ENCODE measurements around the gene KCNQ2. TPM values are rescaled to one million over a fixed set of nuclear protein-coding genes. Genes with fewer than 3 reads are reported as not detected.

The KCNQ2 gene
- total and polyA plus RNA-seq, 4 donors = not detected

DNA sequence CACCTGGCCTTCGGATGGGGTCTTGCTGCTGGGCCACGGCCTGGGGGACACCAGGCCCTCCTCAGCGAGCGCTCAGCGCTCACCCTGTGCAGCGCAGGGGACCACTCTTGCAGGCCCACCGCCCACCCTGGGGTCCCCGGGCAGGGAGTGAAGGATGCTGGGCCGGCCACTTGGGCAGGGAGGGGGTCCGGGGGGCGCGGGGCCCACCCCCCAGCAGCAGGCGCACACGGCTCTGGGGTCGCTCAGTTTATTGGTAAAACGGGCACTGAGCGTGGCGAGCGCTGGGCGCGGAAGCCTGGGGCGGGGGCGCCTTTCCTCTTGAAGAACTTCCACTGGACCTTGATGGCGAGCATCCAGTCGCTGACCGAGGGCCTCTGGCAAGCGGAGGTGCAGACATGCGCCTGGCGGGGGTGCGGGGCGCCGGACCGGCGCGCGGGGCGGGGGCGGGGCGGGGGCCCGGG, 15.4 kb upstream of the KCNQ2 start:
- TF ChIP-seq GABPA (IDR thresholded peaks at IDR 0.05 in 1 of 2, conservative IDR thresholded peaks at IDR 0.05 in 1 of 2) = no peak
- TF ChIP-seq RAD21 (IDR thresholded peaks at IDR 0.05) = no peak
- TF ChIP-seq RXRA (IDR thresholded peaks at IDR 0.05) = no peak
- no peak for TF ChIP-seq EGR1 (IDR thresholded peaks at IDR 0.05; ENCODE audit: low read depth in 2 of 2)
- no peak for TF ChIP-seq SP1 (IDR thresholded peaks at IDR 0.05)
- TF ChIP-seq FOXA2 (IDR thresholded peaks at IDR 0.05) = no peak
- H3K4me3 ChIP-seq (ENCODE audit: low read depth in 1 of 3, low read length in 3 of 3) = no peak overlapping the region
- WGBS = 15% methylated on average over 39 of the region's 40 CpGs
- peaks cover 2 to 9% (median 5%) of the 10 kb centered on the region in 4 donors for H3K27me3 ChIP-seq (ENCODE audit: control insufficient read depth in 4 of 4, insufficient read depth in 4 of 4, low read length in 3 of 4)
- H3K9ac ChIP-seq (ENCODE audit: low read depth in 1 of 2, low read length in 2 of 2) = no peak overlapping the region
- peaks cover 0 to 5% (median 0%) of the 10 kb centered on the region in 4 donors for H3K4me1 ChIP-seq (ENCODE audit: control insufficient read depth in 4 of 4, insufficient read depth in 4 of 4, low read length in 3 of 4)
- H3K9me3 ChIP-seq (ENCODE audit: control insufficient read depth in 4 of 4, low read length in 3 of 4) = peaks cover 0 to 2% (median 0%) of the 10 kb centered on the region in 4 donors
- no peak overlapping the region for H3K27ac ChIP-seq (ENCODE audit: low read depth in 1 of 2, low read length in 2 of 2)
- no peak for DNase-seq (ENCODE audit: low spot score)
- no peaks in the 10 kb centered on the region for H3K36me3 ChIP-seq (ENCODE audit: control insufficient read depth in 4 of 4, insufficient read depth in 3 of 4, low read depth in 1 of 4, low read length in 3 of 4)

DNA sequence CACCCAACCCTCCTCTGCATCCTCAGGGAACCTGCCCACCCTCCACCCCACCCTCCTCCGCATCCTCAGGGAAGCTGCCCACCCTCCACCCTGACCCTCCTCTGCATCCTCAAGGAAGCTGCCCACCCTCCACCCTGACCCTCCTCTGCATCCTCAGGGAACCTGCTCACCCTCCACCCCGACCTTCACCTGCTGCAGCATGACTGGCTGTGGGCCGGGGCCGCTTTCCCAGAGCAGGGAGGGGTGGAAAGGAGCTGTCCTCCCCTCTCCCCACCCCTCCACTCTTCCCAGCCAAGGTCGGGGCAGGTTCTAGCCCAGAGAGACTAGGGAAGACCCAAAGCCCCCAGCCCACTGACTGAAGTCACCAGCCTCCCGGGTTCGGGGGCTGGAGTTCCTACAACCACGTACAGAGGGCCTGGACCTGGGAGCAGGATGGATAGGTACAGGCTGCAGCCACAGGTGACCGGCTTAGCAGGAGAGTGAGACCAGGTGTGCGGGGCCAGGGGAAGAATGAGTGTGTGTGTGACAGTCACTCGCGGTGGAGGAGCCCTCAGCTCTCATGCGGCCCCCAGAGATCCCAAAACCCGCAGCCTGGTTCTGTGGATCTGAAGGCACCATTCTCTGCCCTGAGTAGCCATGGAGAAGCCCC, 14.8 kb upstream of the KCNQ2 start:
- H3K27ac ChIP-seq (ENCODE audit: low read depth in 1 of 2, low read length in 2 of 2) = no peak overlapping the region
- peaks cover 2 to 9% (median 5%) of the 10 kb centered on the region in 4 donors for H3K27me3 ChIP-seq (ENCODE audit: control insufficient read depth in 4 of 4, insufficient read depth in 4 of 4, low read length in 3 of 4)
- H3K4me3 ChIP-seq (ENCODE audit: low read depth in 1 of 3, low read length in 3 of 3) = no peak overlapping the region
- H3K9ac ChIP-seq (ENCODE audit: low read depth in 1 of 2, low read length in 2 of 2) = no peak overlapping the region
- peaks cover 0 to 2% (median 0%) of the 10 kb centered on the region in 4 donors for H3K9me3 ChIP-seq (ENCODE audit: control insufficient read depth in 4 of 4, low read length in 3 of 4)
- 43% methylated on average over 14 of the region's 14 CpGs for WGBS
- TF ChIP-seq HNF4A (conservative IDR thresholded peaks at IDR 0.05) = no peak
- no peak for TF ChIP-seq FOXA2 (IDR thresholded peaks at IDR 0.05)
- TF ChIP-seq, protein P1, sequence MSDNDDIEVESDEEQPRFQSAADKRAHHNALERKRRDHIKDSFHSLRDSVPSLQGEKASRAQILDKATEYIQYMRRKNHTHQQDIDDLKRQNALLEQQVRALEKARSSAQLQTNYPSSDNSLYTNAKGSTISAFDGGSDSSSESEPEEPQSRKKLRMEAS (IDR thresholded peaks at IDR 0.05) = no peak
- TF ChIP-seq, protein P2, sequence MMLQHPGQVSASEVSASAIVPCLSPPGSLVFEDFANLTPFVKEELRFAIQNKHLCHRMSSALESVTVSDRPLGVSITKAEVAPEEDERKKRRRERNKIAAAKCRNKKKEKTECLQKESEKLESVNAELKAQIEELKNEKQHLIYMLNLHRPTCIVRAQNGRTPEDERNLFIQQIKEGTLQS (IDR thresholded peaks at IDR 0.05) = no peak
- no peak for TF ChIP-seq TAF1 (conservative IDR thresholded peaks at IDR 0.05)
- DNase-seq (ENCODE audit: low spot score) = no peak
- no peaks in the 10 kb centered on the region for H3K36me3 ChIP-seq (ENCODE audit: control insufficient read depth in 4 of 4, insufficient read depth in 3 of 4, low read depth in 1 of 4, low read length in 3 of 4)
- peaks cover 0 to 6% (median 0%) of the 10 kb centered on the region in 4 donors for H3K4me1 ChIP-seq (ENCODE audit: control insufficient read depth in 4 of 4, insufficient read depth in 4 of 4, low read length in 3 of 4)

DNA sequence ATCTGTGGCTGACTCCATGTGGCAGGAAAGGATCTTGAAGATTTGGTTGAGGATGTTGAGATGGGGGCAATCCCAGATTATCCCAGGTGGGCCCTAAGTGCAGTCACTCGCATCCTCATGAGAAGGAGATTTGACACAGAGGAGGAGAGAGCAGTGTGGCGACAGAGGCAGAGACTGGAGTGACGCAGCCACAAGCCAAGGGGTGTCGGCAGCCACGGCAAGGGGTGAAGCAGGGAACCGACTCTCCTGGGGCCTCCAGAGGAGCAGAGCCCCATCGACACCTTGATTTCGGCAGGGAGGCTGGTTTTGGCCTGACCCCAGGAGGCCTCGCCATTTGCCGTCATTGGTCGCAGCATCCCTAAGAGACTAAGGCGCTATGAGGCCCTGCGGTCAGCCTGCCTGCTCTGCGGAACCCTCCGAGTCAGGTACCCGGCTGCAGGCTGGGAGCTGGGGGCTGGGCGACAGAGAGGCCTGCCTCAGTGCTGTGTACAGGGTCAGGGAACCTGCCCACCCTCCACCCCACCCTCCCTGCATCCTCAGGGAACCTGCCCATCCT, 13.9 kb upstream of the KCNQ2 start:
- peaks cover 0 to 2% (median 0%) of the 10 kb centered on the region in 4 donors for H3K9me3 ChIP-seq (ENCODE audit: control insufficient read depth in 4 of 4, low read length in 3 of 4)

More for the DNA sequence above, 13.9 kb upstream of the KCNQ2 start:
- WGBS = 88% methylated on average over 17 of the region's 17 CpGs
- H3K4me1 ChIP-seq (ENCODE audit: control insufficient read depth in 4 of 4, insufficient read depth in 4 of 4, low read length in 3 of 4) = peaks cover 0 to 6% (median 0%) of the 10 kb centered on the region in 4 donors
- no peaks in the 10 kb centered on the region for H3K36me3 ChIP-seq (ENCODE audit: control insufficient read depth in 4 of 4, insufficient read depth in 3 of 4, low read depth in 1 of 4, low read length in 3 of 4)
- DNase-seq (ENCODE audit: low spot score) = no peak
- peaks cover 2 to 9% (median 5%) of the 10 kb centered on the region in 4 donors for H3K27me3 ChIP-seq (ENCODE audit: control insufficient read depth in 4 of 4, insufficient read depth in 4 of 4, low read length in 3 of 4)
- H3K27ac ChIP-seq (ENCODE audit: low read depth in 1 of 2, low read length in 2 of 2) = no peak overlapping the region
- no peak overlapping the region for H3K9ac ChIP-seq (ENCODE audit: low read depth in 1 of 2, low read length in 2 of 2)
- no peak overlapping the region for H3K4me3 ChIP-seq (ENCODE audit: low read depth in 1 of 3, low read length in 3 of 3)
- TF ChIP-seq JUND (IDR thresholded peaks at IDR 0.05) (no peak), FOXA2 (IDR thresholded peaks at IDR 0.05) (no peak), EGR1 (IDR thresholded peaks at IDR 0.05; ENCODE audit: low read depth in 2 of 2) (no peak), FOXA1 (IDR thresholded peaks at IDR 0.05) (no peak)
